A549 (cell line): Measurements from ENCODE around the gene TAT. TPM values are rescaled to one million over a fixed set of nuclear protein-coding genes. Genes with fewer than 3 reads are reported as not detected.

Source experiments
- ATAC-seq, 2 experiments: fragments of 200-7000 bp in 1 of 2; fragments of >200 bp in 1 of 2; cut with Nextera tagmentation in 1 of 2; cut with Tn5 transposase in 1 of 2; 3 replicates each; pipeline versions ENCODE4 v1.8.0 to v1.9.1; 2018 to 2020; ENCODE audit warnings: mild to moderate bottlenecking in 1 of 2, moderate library complexity in 1 of 2
- CTCF ChIA-PET: fragments of 300-600 bp; sonication (Branson Sonifier 250); formaldehyde crosslinking; extraction: SDS; loops from one replicate; lab custom pipeline; 2021; ENCODE audit warnings: antibody characterized with exemption, inconsistent platforms; lab: Yijun Ruan, JAX
- POLR2A ChIA-PET: fragments of 350-600 bp; formaldehyde crosslinking; extraction: SDS; loops from one replicate; lab custom pipeline; 2021; ENCODE audit warnings: antibody characterized with exemption, inconsistent platforms; lab: Yijun Ruan, JAX
- DNase-seq, 2 experiments: peaks; one replicate each; pipeline versions ENCODE4 v3.0.0 to v3.0.0-alpha.2; 2011 to 2016; ENCODE audit warnings: low read depth in 1 of 2, low spot score in 1 of 2
- FAIRE-seq: peaks from 2 replicates; lab custom pipeline; 2011; peaks lifted over from hg19 to GRCh38; lab: Jason Lieb, UNC
- H3K27ac ChIP-seq, 2 experiments: fragments of >200 bp; sonication (Bioruptor Twin); formaldehyde crosslinking; 3 replicates each; pipeline ENCODE4 v1.5.1; 2016 to 2017
- H3K4me1 ChIP-seq: fragments of >200 bp; sonication (Bioruptor Twin); formaldehyde crosslinking; 3 replicates; pipeline ENCODE4 v1.6.1; 2016
- H3K4me2 ChIP-seq: fragments of >200 bp; sonication (Bioruptor Twin); formaldehyde crosslinking; 3 replicates; pipeline ENCODE4 v1.6.1; 2016
- H3K4me3 ChIP-seq: fragments of >200 bp; sonication (Bioruptor Twin); formaldehyde crosslinking; 3 replicates; pipeline ENCODE4 v1.5.1; 2016
- H3K9me3 ChIP-seq: fragments of >200 bp; sonication (Bioruptor Twin); formaldehyde crosslinking; 3 replicates; pipeline ENCODE4 v1.6.1; 2016
- CHD4 ChIP-seq: fragments of 200-600 bp; sonication (generic); IDR thresholded peaks from 2 replicates; pipeline ENCODE4 v1.6.1; 2016; ENCODE audit warnings: antibody characterized with exemption, mild to moderate bottlenecking, borderline replicate concordance
- E2F6 ChIP-seq: IDR thresholded peaks from 2 replicates; pipeline ENCODE4 v1.6.1; 2012; ENCODE audit warnings: low read depth, borderline replicate concordance
- EP300 ChIP-seq, 2 experiments: fragments of >200 bp; sonication (Bioruptor Twin); formaldehyde crosslinking; IDR thresholded peaks; 2 replicates in 1 of 2; 3 replicates in 1 of 2; pipeline ENCODE4 v1.6.1; 2016 to 2017
- FOXS1 ChIP-seq: fragments of 250-450 bp; sonication (Bioruptor Pico); IDR thresholded peaks from 2 replicates; pipeline ENCODE4 v1.5.0; 2020; ENCODE audit warnings: mild to moderate bottlenecking, moderate library complexity
- HEYL ChIP-seq: fragments of 250-450 bp; sonication (Bioruptor Pico); IDR thresholded peaks from 2 replicates; pipeline ENCODE4 v1.8.0; 2021; ENCODE audit warnings: mild to moderate bottlenecking, moderate library complexity
- HOXA7 ChIP-seq: fragments of 250-450 bp; sonication (Bioruptor Pico); IDR thresholded peaks from 2 replicates; pipeline ENCODE4 v1.5.0; 2020; ENCODE audit warnings: mild to moderate bottlenecking, moderate library complexity
- HOXB13 ChIP-seq: fragments of 250-450 bp; sonication (Bioruptor Pico); IDR thresholded peaks from 2 replicates; pipeline ENCODE4 v1.5.0; 2020; ENCODE audit warnings: low read depth, mild to moderate bottlenecking, moderate library complexity
- KDM5A ChIP-seq: fragments of 200-600 bp; sonication (generic); IDR thresholded peaks from 2 replicates; pipeline ENCODE4 v1.6.1; 2016; ENCODE audit warnings: antibody characterized with exemption, mild to moderate bottlenecking
- POLR2AphosphoS2 ChIP-seq: conservative IDR thresholded peaks from 2 replicates; pipeline ENCODE4 v1.6.1; 2012; ENCODE audit warnings: low read length, improper control_type of control experiment, inconsistent platforms
- RCOR1 ChIP-seq: fragments of 150-350 bp; IDR thresholded peaks from 2 replicates; pipeline ENCODE4 v1.6.1; 2014; ENCODE audit warnings: antibody characterized with exemption, low read length, low read depth
- RFX5 ChIP-seq: fragments of 450-650 bp; IDR thresholded peaks from 2 replicates; pipeline ENCODE4 v1.7.1; 2014; ENCODE audit warnings: antibody characterized with exemption, mild to moderate bottlenecking, moderate library complexity
- RNF2 ChIP-seq: fragments of 200-600 bp; sonication (generic); IDR thresholded peaks from 2 replicates; pipeline ENCODE4 v1.6.1; 2016; ENCODE audit warnings: low read depth, mild to moderate bottlenecking, antibody characterized with exemption, moderate library complexity, borderline replicate concordance
- SREBF2 ChIP-seq: fragments of 450-650 bp; IDR thresholded peaks from 2 replicates; pipeline ENCODE4 v1.6.1; 2014; ENCODE audit warnings: mild to moderate bottlenecking, moderate library complexity
- TFCP2L1 ChIP-seq: fragments of 250-450 bp; sonication (Bioruptor Pico); IDR thresholded peaks from 2 replicates; pipeline ENCODE4 v1.5.0; 2021; ENCODE audit warnings: mild to moderate bottlenecking
- TP53 ChIP-seq: fragments of 250-450 bp; sonication (Bioruptor Pico); IDR thresholded peaks from 2 replicates; pipeline ENCODE4 v1.5.0; 2021; ENCODE audit warnings: mild to moderate bottlenecking, moderate library complexity
- ZC3H11A ChIP-seq: fragments of 450-650 bp; IDR thresholded peaks from 2 replicates; pipeline ENCODE4 v1.6.1; 2014; ENCODE audit warnings: antibody characterized with exemption, mild to moderate bottlenecking
- whole genome bisulfite sequencing: methylation state at CpG from one replicate; pipeline ENCODE4 v1.1.6; 2017; ENCODE audit errors: missing lambda C conversion rate; 5-methylcytosine and 5-hydroxymethylcytosine counted together
- polyA plus RNA-seq, 4 experiments: library from polyadenylated mRNA; depleted of rRNA in 3 of 4; stranded (reverse); fragments of >200 nt; fragmentation: RNase III in 1 of 4; extraction: RNeasy Plus Mini Kit Qiagen cat#74134 plus additional on column Dnase treatment in 1 of 4; gene quantifications; 2 replicates in 3 of 4; 3 replicates in 1 of 4; pipeline ENCODE4 v1.2.3, GENCODE V29; 2011 to 2017
- small RNA-seq, 6 experiments: library from RNA; depleted of rRNA; stranded (forward); fragments of <200 nt; gene quantifications; one replicate each; pipeline ENCODE3, GENCODE V24; 2012
- TF ChIP-seq, protein P1 (sequence below): fragments of 250-450 bp; sonication (Bioruptor Pico); IDR thresholded peaks from 2 replicates; pipeline ENCODE4 v1.5.0; 2021; ENCODE audit warnings: mild to moderate bottlenecking, moderate library complexity, borderline replicate concordance
- TF ChIP-seq, protein P2 (sequence below): fragments of >200 bp; sonication (Bioruptor Twin); formaldehyde crosslinking; IDR thresholded peaks from 3 replicates; pipeline ENCODE4 v1.6.1; 2016

Gene TAT
- polyA plus RNA-seq, 2 of the 4 experiments (the other 2 are of a cell fraction) = 0.06 to 0.30 TPM

DNA sequence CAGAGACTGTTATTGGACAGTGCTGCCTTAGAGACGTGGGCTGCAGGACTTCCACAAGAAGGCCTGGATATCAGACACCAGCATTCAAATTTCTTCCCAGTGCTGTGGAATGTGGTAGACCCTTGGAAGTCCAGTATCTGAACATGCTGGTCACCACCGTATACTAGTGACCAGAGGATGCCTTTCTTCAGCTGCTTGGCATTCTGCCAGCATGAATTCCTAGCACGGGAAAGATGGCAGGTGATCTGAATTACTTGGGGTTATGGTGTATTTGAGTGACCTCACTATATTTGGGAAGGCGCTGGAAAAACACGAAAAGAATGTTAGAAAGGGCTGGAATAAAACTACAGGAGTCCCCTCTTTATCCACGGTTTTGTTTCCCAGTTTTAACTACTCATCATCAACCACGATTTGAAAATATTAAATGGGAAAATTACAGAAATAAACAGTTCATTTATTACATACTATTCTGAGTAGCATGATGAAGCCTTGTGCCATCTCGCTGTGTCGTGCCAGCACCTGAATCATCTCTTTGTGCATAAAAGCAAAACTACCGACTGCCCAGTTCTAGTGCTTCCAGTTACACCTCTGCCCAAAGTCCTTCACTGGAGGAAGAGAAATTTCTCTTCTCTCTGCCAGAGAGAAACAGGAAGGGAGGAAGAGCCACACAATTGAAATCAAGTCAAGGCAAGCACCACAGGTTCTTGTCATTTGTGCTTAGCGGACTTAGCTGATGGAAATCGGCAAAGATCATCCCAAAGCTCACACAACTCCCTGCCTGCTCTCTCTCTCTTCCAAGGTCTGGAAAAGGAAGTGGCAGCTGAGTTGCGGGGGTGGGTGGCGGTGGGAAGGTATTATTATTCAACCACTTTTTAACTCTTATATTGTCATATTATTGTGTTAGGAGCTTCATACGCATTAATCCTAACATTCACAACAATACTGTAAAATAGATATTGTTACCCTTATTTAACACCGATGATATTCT is 52.0 kb downstream of the TAT start (continued):
- TF ChIP-seq ZC3H11A (no peak), TP53 (CRISPR knock-in tag) (no peak), POLR2AphosphoS2 (no peak), RFX5 (no peak), HOXB13 (CRISPR knock-in tag) (no peak), SREBF2 (no peak), HOXA7 (CRISPR knock-in tag) (no peak), HEYL (CRISPR knock-in tag) (no peak), TFCP2L1 (CRISPR knock-in tag) (no peak), RNF2 (no peak)

GRCh38 chr16:71520550-71520949 is 56.3 kb downstream of the TAT start:
- 56% methylated on average over 3 of the region's 3 CpGs for WGBS
- POLR2A ChIA-PET = no interaction called here

More at GRCh38 chr16:71520550-71520949, 56.3 kb downstream of the TAT start:
- H3K4me1 ChIP-seq = no peaks in the 10 kb centered on the region
- no peak for DNase-seq
- FAIRE-seq = no peak
- TF ChIP-seq CHD4 (no peak), EP300 (IDR thresholded peaks at IDR 0.05) (no peak), KDM5A (no peak), HOXB13 (CRISPR knock-in tag) (no peak), E2F6 (no peak), RCOR1 (no peak), FOXS1 (no peak), TFCP2L1 (CRISPR knock-in tag) (no peak)
- TF ChIP-seq, protein P1, sequence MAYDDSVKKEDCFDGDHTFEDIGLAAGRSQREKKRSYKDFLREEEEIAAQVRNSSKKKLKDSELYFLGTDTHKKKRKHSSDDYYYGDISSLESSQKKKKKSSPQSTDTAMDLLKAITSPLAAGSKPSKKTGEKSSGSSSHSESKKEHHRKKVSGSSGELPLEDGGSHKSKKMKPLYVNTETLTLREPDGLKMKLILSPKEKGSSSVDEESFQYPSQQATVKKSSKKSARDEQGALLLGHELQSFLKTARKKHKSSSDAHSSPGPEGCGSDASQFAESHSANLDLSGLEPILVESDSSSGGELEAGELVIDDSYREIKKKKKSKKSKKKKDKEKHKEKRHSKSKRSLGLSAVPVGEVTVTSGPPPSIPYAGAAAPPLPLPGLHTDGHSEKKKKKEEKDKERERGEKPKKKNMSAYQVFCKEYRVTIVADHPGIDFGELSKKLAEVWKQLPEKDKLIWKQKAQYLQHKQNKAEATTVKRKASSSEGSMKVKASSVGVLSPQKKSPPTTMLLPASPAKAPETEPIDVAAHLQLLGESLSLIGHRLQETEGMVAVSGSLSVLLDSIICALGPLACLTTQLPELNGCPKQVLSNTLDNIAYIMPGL = no peak
- TF ChIP-seq, protein P2, sequence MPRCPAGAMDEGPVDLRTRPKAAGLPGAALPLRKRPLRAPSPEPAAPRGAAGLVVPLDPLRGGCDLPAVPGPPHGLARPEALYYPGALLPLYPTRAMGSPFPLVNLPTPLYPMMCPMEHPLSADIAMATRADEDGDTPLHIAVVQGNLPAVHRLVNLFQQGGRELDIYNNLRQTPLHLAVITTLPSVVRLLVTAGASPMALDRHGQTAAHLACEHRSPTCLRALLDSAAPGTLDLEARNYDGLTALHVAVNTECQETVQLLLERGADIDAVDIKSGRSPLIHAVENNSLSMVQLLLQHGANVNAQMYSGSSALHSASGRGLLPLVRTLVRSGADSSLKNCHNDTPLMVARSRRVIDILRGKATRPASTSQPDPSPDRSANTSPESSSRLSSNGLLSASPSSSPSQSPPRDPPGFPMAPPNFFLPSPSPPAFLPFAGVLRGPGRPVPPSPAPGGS = no peak
- H3K4me2 ChIP-seq = no peak overlapping the region
- H3K4me3 ChIP-seq = no peak overlapping the region
- CTCF ChIA-PET = interaction anchor here (0.7 to 1.1 kb wide), 2 partner anchors 18 to 108 kb away, joined by 3 read pairs; no protein-coding TSS in a partner anchor
- no peak overlapping the region for H3K27ac ChIP-seq
- 0 out of 6 replicates have a peak, but pooled peaks of 1 of the 2 experiments have one; percentile 24 for ATAC-seq
- no peaks in the 10 kb centered on the region for H3K9me3 ChIP-seq

Small RNA genes within 50 kb of the gene (small RNA-seq; reads per million reads assigned to genes)
- gene RNU6-1061P = 0 reads per million in 6 experiments

Other genes with a start within 250 kb of the TAT start
- gene CALB2, start 218.4 kb downstream of the TAT start, polyA plus RNA-seq (2011; rRNA removed) = 2.3 and 3.7 TPM in 2 replicates
- gene CALB2, start 218.4 kb downstream of the TAT start, polyA plus RNA-seq (2017; fragmentation: RNase III; extraction: RNeasy Plus Mini Kit Qiagen cat#74134 plus additional on column Dnase treatment) = 4.6 to 10.1 TPM (median 6.4 TPM) in 3 replicates
- gene TLE7, start 135.0 kb downstream of the TAT start, polyA plus RNA-seq (2011; rRNA removed) = not detected in 2 replicates
- gene TLE7, start 135.0 kb downstream of the TAT start, polyA plus RNA-seq (2017; fragmentation: RNase III; extraction: RNeasy Plus Mini Kit Qiagen cat#74134 plus additional on column Dnase treatment) = not detected in 3 replicates
- 6.1 and 8.7 TPM in 2 replicates for gene ZNF23, start 114.8 kb downstream of the TAT start, polyA plus RNA-seq (2011; rRNA removed)
- 6.2 to 7.7 TPM (median 7.1 TPM) in 3 replicates for gene ZNF23, start 114.8 kb downstream of the TAT start, polyA plus RNA-seq (2017; fragmentation: RNase III; extraction: RNeasy Plus Mini Kit Qiagen cat#74134 plus additional on column Dnase treatment)
- gene ZNF19, start 87.8 kb downstream of the TAT start, polyA plus RNA-seq (2011; rRNA removed) = 3.9 and 4.4 TPM in 2 replicates
- 2.0 to 2.4 TPM (median 2.3 TPM) in 3 replicates for gene ZNF19, start 87.8 kb downstream of the TAT start, polyA plus RNA-seq (2017; fragmentation: RNase III; extraction: RNeasy Plus Mini Kit Qiagen cat#74134 plus additional on column Dnase treatment)
- gene CHST4, start 50.7 kb downstream of the TAT start, polyA plus RNA-seq (2011; rRNA removed) = 0.08 and 0.12 TPM in 2 replicates
- 0.04 to 0.10 TPM (median 0.05 TPM) in 3 replicates for gene CHST4, start 50.7 kb downstream of the TAT start, polyA plus RNA-seq (2017; fragmentation: RNase III; extraction: RNeasy Plus Mini Kit Qiagen cat#74134 plus additional on column Dnase treatment)
- 0.17 and 0.36 TPM in 2 replicates for gene MARVELD3, start 49.1 kb upstream of the TAT start, polyA plus RNA-seq (2011; rRNA removed)
- 0.08 to 0.25 TPM (median 0.18 TPM) in 3 replicates for gene MARVELD3, start 49.1 kb upstream of the TAT start, polyA plus RNA-seq (2017; fragmentation: RNase III; extraction: RNeasy Plus Mini Kit Qiagen cat#74134 plus additional on column Dnase treatment)
- 11.3 and 12.6 TPM in 2 replicates for gene PHLPP2, start 147.6 kb upstream of the TAT start, polyA plus RNA-seq (2011; rRNA removed)
- 7.9 to 8.2 TPM (median 8.0 TPM) in 3 replicates for gene PHLPP2, start 147.6 kb upstream of the TAT start, polyA plus RNA-seq (2017; fragmentation: RNase III; extraction: RNeasy Plus Mini Kit Qiagen cat#74134 plus additional on column Dnase treatment)
- gene AP1G1, start 231.7 kb upstream of the TAT start, polyA plus RNA-seq (2011; rRNA removed) = 85.6 and 98.0 TPM in 2 replicates
- gene AP1G1, start 231.7 kb upstream of the TAT start, polyA plus RNA-seq (2017; fragmentation: RNase III; extraction: RNeasy Plus Mini Kit Qiagen cat#74134 plus additional on column Dnase treatment) = 38.1 to 40.7 TPM (median 38.6 TPM) in 3 replicates